Kidney epithelial cell (primary cell): ENCODE data around the gene NRM. TPM values are rescaled to one million over a fixed set of nuclear protein-coding genes. Genes with fewer than 3 reads are reported as not detected.

Experiments used
- DNase-seq: peaks from one replicate; pipeline ENCODE4 v3.0.0-alpha.2; 2010; ENCODE audit warnings: low read depth
- H3K27me3 ChIP-seq: 2 replicates; pipeline ENCODE4 v1.6.0; 2011; ENCODE audit warnings: low read length; ENCODE audit not compliant: control insufficient read depth, insufficient read depth
- H3K36me3 ChIP-seq: 2 replicates; pipeline ENCODE4 v1.5.1; 2011; ENCODE audit warnings: low read length; ENCODE audit not compliant: control insufficient read depth, insufficient read depth
- H3K4me3 ChIP-seq: 2 replicates; pipeline ENCODE4 v1.5.1; 2011; ENCODE audit warnings: low read depth, mild to moderate bottlenecking, control low read depth, low read length
- CTCF ChIP-seq: IDR thresholded peaks from 2 replicates; pipeline ENCODE4 v1.5.1; 2011; ENCODE audit warnings: mild to moderate bottlenecking, moderate library complexity, low read length, control low read depth, inconsistent platforms; ENCODE audit not compliant: insufficient read depth, poor library complexity, severe bottlenecking
- total RNA-seq: library from RNA; depleted of rRNA; stranded (reverse); fragments of >200 nt; gene quantifications from 2 replicates; pipeline ENCODE4 v1.2.3, GENCODE V29; 2015

The NRM gene
- total RNA-seq, 1 donor from 2014 or later = 10.4 TPM

GRCh38 chr6:30689022-30689865 is 1.5 kb downstream of the NRM start:
- no peak for DNase-seq
- Histone ChIP-seq H3K4me3 (no peak overlapping the region), H3K27me3 (no peaks in the 10 kb centered on the region), H3K36me3 (peaks cover 1% of the 10 kb centered on the region)
- TF ChIP-seq CTCF = no peak

- no peak for TF ChIP-seq CTCF
- peaks cover 1% of the 10 kb centered on the region for H3K36me3 ChIP-seq
- H3K4me3 ChIP-seq = peak overlapping the region; percentile 85
- no peak for DNase-seq
- H3K27me3 ChIP-seq = no peaks in the 10 kb centered on the region
Observed at GRCh38 chr6:30688569-30688968, 2.2 kb downstream of the NRM start.

- Histone ChIP-seq H3K36me3 (peaks cover 1% of the 10 kb centered on the region), H3K4me3 (peak overlapping the region; percentile 85), H3K27me3 (no peaks in the 10 kb centered on the region)
- peak; percentile 23 for TF ChIP-seq CTCF
- DNase-seq = no peak
Observed at GRCh38 chr6:30687659-30688431, 2.9 kb downstream of the NRM start.

DNA sequence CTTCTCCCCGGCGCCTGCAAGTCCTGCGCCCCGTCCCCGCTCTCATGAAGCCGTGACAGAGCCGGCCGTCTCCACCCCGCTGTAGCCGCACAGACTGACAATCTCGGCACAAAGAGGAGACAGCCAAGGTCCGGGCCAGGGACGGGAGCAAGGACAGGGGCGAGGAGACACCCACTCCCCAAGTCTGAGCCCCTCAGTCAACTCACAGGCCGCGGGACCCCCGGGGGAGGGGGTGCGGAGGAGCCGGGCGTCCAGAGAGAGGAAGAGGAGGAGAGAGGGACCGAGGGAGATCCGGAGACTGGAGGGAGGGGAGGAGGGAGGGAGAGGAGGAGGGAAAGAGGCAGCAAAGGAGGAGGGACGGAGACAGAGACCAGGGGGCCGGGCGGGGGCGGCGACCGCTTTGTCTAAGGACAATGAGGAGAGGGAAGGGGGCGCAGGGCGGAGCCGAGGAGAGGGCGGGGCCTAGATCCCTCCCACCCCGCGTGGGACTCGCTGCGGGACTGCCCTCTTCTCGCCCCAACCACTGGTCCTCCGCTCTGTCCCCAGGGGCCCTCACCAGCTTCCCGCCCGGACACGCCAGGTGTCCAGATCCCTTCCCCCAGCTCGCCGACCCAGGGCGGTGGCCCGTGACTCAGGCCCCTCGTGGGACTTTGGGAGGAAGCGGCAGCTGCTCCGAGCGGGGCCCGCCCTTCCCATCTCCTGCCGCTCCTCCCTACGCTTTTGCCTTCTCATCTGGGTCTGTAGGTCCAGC is 3.7 kb downstream of the NRM start:
- no peak for TF ChIP-seq CTCF
- DNase-seq = peak; percentile 86
- Histone ChIP-seq H3K36me3 (peaks cover 1% of the 10 kb centered on the region), H3K4me3 (peak overlapping the region; percentile 85), H3K27me3 (no peaks in the 10 kb centered on the region)

- TF ChIP-seq CTCF = no peak
- peak within 1 kb of the TSS; percentile 85 for H3K4me3 ChIP-seq
- no peak for DNase-seq
- no peaks in the 10 kb centered on the region for H3K27me3 ChIP-seq
- H3K36me3 ChIP-seq = peaks cover 1% of the 10 kb centered on the region
Observed at GRCh38 chr6:30686009-30686907, 4.5 kb downstream of the NRM start, which contains the start of gene PPP1R18. TSS of gene PPP1R18 (minus strand) at chr6:30686645. CDS start at chr6:30686018, 627 bp downstream.
